Measurements from ENCODE around the gene LDLRAD4. TPM values are rescaled to one million over a fixed set of nuclear protein-coding genes. Genes with fewer than 3 reads are reported as not detected.

Gene LDLRAD4
- total and polyA plus RNA-seq, 9 of the 15 experiments (the other 6 are each of a cell fraction or from before 2014, with no cell fraction given) = 0.01 TPM; not detected in 8

GRCh38 chr18:13418013-13418710, 199.6 kb downstream of the LDLRAD4 start:
- FAIRE-seq = no peak
- TF ChIP-seq NFIC (IDR thresholded peaks at IDR 0.05) (no peak), ZKSCAN3 (CRISPR knock-in tag; IDR thresholded peaks at IDR 0.05) (no peak), NCOA2 (IDR thresholded peaks at IDR 0.05; ENCODE audit: partially characterized antibody in 2 of 2) (no peak), L3MBTL2 (IDR thresholded peaks at IDR 0.05) (no peak), NKRF (IDR thresholded peaks at IDR 0.05; ENCODE audit: borderline replicate concordance) (no peak), CEBPB (tag; IDR thresholded peaks at IDR 0.05) (no peak), HSF4 (CRISPR knock-in tag; IDR thresholded peaks at IDR 0.05; ENCODE audit: borderline replicate concordance) (no peak), ZNF507 (tag; conservative IDR thresholded peaks at IDR 0.05) (no peak)
- H3K4me1 ChIP-seq (replicated peaks in 1 of 2; ENCODE audit: control insufficient read depth in 2 of 2, insufficient read depth in 2 of 2, low read length in 2 of 2) = no peaks in the 10 kb centered on the region; a peak in 1 of 5 replicates
- H3K79me2 ChIP-seq (ENCODE audit: control insufficient read depth, insufficient read depth, low read length) = no peaks in the 10 kb centered on the region
- H3K4me3 ChIP-seq = no peak overlapping the region
- 0% methylated on average over 5 of the region's 11 CpGs for WGBS (ENCODE audit: insufficient coverage, low coverage, missing lambda C conversion rate)
- ATAC-seq = no peak
- H3K27ac ChIP-seq (ENCODE audit: extremely low read depth, low read depth, low read length) = no peak overlapping the region
- H3K27me3 ChIP-seq (ENCODE audit: control insufficient read depth in 2 of 2, insufficient read depth in 2 of 2, low read length in 2 of 2) = peaks cover 0 to 3% of the 10 kb centered on the region in 2 experiments; a peak in 2 of 5 replicates
- ChIA-PET POLR2A (no interaction called here), CTCF (ENCODE audit: low intra/inter-chr PET ratio) (no interaction called here)
- DNase-seq (ENCODE audit: extremely low read depth in 1 of 4, low spot score in 3 of 4) = no peak
- H3K9ac ChIP-seq (ENCODE audit: insufficient read depth in 1 of 2, low read depth in 2 of 2, low read length in 2 of 2) = no peak overlapping the region
- no peaks in the 10 kb centered on the region for H3K36me3 ChIP-seq (ENCODE audit: control insufficient read depth, insufficient read depth, low read length)
- no peaks in the 10 kb centered on the region for H3K9me3 ChIP-seq (replicated peaks; ENCODE audit: control insufficient read depth, insufficient read depth, low read depth, low read length)
- H4K20me1 ChIP-seq (replicated peaks; ENCODE audit: control insufficient read depth, insufficient read depth, low read length) = no peaks in the 10 kb centered on the region
- no peaks in the 10 kb centered on the region for H3K9me1 ChIP-seq (ENCODE audit: control insufficient read depth, insufficient read depth, low read length)
- intact Hi-C loops (cut with micrococcal nuclease) (no loop called here), in situ Hi-C loops (cut with MboI) (no loop called here)
- no peak overlapping the region for H3K4me2 ChIP-seq (ENCODE audit: insufficient read depth, low read length)
- no TSS peak for BruUV-seq (replicated peaks)
- H2AFZ ChIP-seq (ENCODE audit: low read depth, low read length) = no peak overlapping the region

Measured in K562 (cell line).